ENCODE results near the gene RAB7B.
A peak's percentile ranks its signal among the peaks of the same experiment; 100 is the strongest.

RAB7B gene

GRCh38 chr1:206012086-206012859, 9.1 kb upstream of the RAB7B start:
- DNase-seq (ENCODE audit: low spot score) = peak; percentile 50
- TF ChIP-seq CTCF (IDR thresholded peaks at IDR 0.05; ENCODE audit: extremely low read depth, missing control alignments) = no peak

GRCh38 chr1:206011057-206011456, 7.9 kb upstream of the RAB7B start:
- no peak for DNase-seq (ENCODE audit: low spot score)
- TF ChIP-seq CTCF (IDR thresholded peaks at IDR 0.05; ENCODE audit: extremely low read depth, missing control alignments) = no peak

GRCh38 chr1:206010060-206010459, 6.9 kb upstream of the RAB7B start:
- no peak for DNase-seq (ENCODE audit: low spot score)
- TF ChIP-seq CTCF (IDR thresholded peaks at IDR 0.05; ENCODE audit: extremely low read depth, missing control alignments) = no peak

- DNase-seq (ENCODE audit: low spot score) = no peak
- TF ChIP-seq CTCF (IDR thresholded peaks at IDR 0.05; ENCODE audit: extremely low read depth, missing control alignments) = no peak
Observed at GRCh38 chr1:206006946-206007345, 3.8 kb upstream of the RAB7B start.

- no peak for TF ChIP-seq CTCF (IDR thresholded peaks at IDR 0.05; ENCODE audit: extremely low read depth, missing control alignments)
- DNase-seq (ENCODE audit: low spot score) = no peak
Observed at GRCh38 chr1:206005778-206006180, 2.6 kb upstream of the RAB7B start.

- no peak for DNase-seq (ENCODE audit: low spot score)
Observed at GRCh38 chr1:206005234-206005633, 2.0 kb upstream of the RAB7B start.

GRCh38 chr1:206004826-206005225, 1.6 kb upstream of the RAB7B start:
- no peak for TF ChIP-seq CTCF (IDR thresholded peaks at IDR 0.05; ENCODE audit: extremely low read depth, missing control alignments)
- no peak for DNase-seq (ENCODE audit: low spot score)

More at GRCh38 chr1:206005234-206005633, 2.0 kb upstream of the RAB7B start:
- no peak for TF ChIP-seq CTCF (IDR thresholded peaks at IDR 0.05; ENCODE audit: extremely low read depth, missing control alignments)

Measured in GM20000 (cell line).